GM18870 (cell line): ENCODE measurements around the gene PPFIA4.

ENCODE experiments used
- ATAC-seq: cut with Tn5 transposase; IDR thresholded peaks from one replicate; pipeline ENCODE4 v1.9.1; 2021; ENCODE audit warnings: moderate library complexity; ENCODE audit not compliant: unreplicated experiment

The PPFIA4 gene

DNA sequence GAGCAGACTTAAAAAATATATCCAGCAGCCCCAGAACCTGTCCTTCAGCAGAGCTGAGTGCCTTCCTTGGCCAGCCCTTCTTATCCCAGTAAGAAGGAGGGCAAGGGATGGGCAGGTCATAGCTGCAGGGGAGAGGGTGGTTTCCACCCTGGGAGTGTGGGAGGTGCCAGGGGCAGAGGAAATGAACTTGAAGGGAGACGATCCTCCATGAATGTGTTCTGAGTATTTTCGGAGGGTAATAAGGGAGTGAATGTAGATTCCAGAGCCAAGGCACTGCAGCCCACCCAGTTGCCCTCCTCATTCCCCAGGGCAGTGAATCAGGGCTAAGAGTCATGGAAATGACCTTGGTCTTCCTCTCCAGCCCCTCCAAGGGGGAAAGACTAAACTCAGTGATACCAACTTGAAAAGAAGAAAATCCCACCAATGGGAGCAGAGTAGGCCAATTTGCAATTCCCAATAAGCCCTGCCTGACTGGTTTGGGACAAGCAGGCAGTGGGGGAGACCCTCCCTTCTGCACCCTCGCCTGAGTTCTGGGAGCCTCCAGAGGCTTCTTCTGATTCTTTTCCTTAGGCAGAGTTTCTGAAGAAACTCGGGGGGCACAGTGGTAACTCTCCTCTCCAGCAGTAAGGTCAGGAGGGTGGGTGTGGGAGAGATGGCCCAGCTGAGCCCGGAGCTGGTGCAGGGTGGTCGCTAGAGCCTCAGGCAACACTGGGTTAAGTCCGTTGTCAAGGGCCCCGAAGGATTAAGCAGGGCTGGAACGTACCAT lies 55.4 kb downstream of the PPFIA4 start:
- ATAC-seq: no peak

- ATAC-seq: no peak
Observed at GRCh38 chr1:203082231-203082505, 55.9 kb downstream of the PPFIA4 start.

GRCh38 chr1:203082571-203083462 lies 56.5 kb downstream of the PPFIA4 start:
- no peak for ATAC-seq

GRCh38 chr1:203083463-203083921 lies 57.2 kb downstream of the PPFIA4 start:
- no peak for ATAC-seq

DNA sequence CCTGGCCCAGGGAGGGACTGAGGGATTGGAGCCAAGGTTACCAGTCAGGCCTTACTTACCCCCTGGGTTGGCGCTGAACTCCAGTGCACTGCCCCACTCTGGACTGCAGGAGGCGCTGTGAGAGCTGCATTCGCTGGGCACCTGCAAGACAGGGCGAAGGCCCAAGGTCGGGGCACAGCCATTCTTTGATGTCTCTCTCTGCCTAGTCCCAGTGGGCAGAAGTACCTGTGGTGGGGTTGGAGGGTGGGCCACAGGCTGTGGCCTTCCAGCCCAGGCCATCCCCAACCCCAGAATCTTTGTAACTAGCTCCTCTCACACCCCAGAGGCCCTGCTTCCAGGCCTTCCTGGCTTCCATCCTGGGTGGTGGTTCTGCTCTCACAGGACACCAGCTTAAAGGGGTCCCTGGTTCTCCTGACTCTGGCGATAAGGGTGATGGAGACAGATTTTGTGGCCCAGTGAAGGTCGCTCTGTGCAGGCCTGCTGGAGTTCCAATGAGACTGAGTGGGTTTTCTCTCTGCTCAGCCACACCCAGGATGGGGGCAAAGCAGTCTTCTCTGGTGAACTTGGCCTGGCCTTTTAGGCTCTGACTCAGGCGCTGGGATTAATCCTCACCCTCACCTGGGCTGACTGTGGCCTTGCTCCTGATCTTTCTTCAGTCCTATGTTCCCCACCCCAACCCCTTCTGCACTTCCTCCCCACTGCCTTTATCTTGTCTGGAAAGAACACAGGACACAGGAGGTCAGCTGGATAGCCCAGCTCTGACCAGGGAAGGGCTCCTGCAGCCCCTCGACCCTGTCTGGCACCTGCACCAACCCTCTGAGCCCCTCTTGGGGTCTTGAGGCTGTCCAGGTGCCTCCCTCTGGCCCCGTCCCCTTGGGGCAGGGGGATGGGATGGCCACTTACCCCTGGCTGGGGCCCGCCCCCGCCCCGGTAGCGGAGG lies 58.6 kb downstream of the PPFIA4 start:
- ATAC-seq: no peak

GRCh38 chr1:203085528-203086406 lies 59.5 kb downstream of the PPFIA4 start, which contains the start of gene MYOG:
TSS of gene MYOG (minus strand) at chr1:203086012. CDS start at chr1:203085961, 51 bp downstream.
- ATAC-seq: no peak

- ATAC-seq: no peak
Observed at GRCh38 chr1:203086992-203087763, 60.9 kb downstream of the PPFIA4 start.

DNA sequence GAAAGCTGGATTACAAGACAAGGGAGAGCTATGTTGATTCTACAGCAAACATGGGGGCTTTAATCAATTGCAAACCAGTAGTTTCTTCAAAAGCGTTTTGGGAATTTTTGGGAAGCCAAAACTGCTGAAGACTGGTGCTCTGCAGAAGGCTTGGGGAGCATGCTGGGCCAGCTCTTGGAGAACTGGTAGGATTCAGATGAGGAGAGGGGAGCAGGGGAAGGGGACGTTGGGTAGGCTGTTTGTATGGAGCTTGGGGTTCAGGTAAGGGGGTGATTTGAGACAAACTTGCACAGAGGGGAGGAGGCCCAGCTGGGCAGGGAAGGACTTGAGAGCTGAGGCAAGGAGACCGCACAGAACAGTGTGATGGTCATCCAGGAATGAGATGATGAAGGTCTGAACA lies 62.1 kb downstream of the PPFIA4 start:
- no peak for ATAC-seq

GRCh38 chr1:203089001-203089650 lies 62.8 kb downstream of the PPFIA4 start:
- no peak for ATAC-seq

DNA sequence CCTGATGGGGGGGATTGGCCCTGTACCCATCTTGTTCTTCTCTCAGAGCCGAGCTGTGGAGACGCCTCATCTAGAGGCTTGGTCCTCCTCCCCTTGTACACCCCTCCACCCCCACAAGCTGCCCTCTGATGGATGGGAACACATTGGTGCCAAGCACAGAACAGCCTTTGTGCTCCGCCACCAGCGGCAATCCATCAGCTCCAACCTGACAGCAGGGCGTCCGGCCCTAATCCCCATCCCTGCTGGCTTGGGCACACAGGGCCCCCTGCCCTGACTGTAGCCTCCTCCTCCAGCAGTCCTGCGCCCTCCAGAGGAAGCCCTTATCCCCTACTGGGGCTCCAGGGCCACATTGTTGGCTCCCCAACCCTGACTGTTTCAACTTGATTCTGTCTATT lies 63.4 kb downstream of the PPFIA4 start:
- no peak for ATAC-seq

DNA sequence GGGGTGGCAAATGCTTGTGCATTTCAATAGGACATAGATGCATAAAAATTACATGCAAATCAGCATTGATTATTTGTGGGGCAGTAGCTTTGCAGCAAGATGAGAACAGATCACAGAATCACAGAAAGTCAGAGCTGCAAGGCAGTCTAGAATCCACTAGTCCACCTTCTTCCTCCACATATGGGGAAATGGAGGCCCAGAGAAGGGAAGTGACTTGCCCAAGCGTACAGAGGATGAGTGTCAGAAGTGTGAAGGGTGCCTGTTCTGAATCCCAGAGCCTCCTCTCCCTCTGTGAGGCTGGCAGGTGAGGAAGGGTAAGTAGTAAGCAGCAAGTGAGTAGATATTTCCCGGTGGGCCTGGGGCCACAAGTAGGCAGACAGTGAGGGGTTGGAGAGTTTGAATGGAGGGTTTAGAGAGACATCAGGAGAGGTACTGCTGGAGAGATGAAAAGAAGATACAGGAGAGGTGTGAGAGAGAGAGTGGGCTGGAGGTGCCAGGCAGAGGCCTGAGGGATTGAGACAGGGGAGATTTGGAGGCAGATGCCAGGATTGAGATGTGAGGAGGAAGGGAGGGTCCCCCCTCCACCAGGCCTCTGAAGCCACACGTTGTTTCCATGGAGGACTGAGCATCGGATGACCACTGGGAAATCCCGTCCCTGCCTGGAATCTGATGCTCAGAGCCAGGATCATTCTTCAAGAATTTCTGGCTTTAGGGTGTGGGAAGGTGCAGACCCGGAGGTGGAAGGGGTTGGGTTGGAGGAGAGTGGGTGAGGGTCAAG lies 64.3 kb downstream of the PPFIA4 start:
- ATAC-seq: no peak

GRCh38 chr1:203091199-203091477 lies 64.8 kb downstream of the PPFIA4 start:
- no peak for ATAC-seq

DNA sequence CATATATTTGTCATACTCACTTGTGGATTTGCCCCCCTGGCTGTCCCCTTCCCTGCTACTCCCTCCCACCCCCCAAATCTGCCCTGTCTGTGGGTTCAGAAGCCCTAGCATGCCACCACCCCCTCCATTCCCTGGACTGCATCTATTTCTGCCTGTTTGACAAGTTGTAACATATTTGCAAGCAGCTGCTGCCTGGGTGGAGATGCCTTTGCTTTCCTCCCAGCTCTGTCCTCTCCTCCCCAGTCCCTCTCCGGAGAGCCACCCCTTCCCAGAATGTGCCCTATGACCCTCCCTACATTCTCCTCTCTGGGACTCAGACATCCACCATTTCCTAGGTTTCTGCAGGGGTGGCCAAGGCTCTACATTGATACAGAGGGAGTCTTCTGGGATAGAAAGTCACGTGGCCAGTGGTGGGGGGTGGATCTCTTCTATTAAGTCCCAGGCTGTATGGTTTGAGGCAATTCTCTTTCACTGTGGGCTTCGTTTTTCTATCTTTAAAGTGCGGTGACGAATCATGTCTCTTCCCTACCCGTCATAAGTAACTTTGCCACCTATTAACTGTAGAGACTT lies 65.6 kb downstream of the PPFIA4 start:
- ATAC-seq: no peak

DNA sequence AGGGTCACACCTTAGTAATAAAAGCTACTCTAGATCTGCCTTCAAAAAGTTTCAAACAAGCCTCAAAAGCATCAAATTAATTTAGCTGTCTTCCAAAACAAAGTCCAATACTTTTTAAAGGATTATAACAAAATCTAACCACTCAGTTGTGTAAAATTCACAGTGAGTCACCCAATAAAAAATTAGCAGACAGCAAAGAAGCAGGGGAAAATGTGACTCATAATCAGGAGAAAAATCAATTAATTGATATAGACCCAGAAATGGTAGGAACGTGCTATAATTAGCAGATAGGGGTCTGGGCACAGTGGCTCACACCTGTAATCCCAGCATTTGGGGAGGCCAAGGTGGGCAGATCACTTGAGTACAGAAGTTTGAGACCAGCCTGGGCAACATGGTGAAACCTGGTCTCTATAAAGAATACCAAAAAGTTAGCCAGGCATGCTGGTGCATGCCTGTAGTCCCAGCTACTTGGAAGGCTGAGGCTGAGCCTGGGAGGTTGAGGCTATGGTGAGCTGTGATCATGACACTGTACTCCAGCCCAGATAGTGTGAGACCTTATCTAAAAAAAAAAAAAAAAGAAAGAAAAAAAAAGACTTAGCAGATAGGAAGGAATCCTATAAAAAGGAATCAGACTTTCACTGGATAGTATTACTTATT lies 67.6 kb downstream of the PPFIA4 start:
- no peak for ATAC-seq

DNA sequence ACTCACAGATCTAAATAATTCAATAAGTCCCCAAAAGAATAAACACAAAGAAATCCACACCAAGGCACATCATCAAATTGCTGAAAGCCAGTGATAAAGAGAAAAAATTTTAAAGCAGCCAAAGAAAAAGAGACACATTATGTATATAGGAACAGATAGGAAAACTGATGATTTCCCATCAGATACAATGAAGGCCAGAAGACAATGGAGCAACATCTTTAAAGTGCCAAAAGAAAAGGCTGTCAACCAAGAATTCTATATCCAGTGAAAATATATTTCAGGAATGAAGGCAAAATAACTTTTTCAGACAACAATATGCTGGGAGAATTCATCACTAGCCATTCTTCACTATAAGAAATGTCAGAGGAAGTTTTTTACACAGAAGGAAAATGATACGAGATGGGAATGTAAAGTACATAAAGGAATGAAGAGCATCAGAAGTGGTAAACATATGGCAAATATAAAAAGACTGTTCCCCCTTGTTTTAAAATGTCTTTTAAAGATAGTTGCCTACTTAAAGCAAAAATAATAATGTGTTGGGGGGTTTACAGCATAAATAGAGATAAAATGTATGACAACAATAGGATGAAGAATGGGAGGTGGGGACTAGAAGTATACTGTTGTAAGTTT lies 68.9 kb downstream of the PPFIA4 start:
- no peak for ATAC-seq

DNA sequence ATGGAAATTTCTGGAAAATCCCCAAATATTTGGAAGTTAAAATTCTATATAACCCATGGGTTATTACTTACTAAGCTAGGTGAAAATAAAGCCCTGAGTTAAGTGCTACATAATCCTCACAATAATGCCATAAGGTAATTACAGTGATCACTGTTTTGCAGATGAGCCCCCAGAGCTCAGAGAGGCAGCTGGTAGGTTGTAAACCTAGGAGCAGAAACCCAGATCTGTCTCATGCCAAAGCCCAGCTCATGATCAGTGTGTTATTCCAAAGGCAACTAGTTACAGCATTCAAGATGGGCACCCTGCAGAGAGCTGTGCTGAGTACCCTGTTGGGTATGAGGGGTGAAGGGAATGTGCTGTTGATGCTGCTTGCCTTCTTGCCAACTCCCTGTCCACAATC lies 70.3 kb downstream of the PPFIA4 start:
- no peak for ATAC-seq

DNA sequence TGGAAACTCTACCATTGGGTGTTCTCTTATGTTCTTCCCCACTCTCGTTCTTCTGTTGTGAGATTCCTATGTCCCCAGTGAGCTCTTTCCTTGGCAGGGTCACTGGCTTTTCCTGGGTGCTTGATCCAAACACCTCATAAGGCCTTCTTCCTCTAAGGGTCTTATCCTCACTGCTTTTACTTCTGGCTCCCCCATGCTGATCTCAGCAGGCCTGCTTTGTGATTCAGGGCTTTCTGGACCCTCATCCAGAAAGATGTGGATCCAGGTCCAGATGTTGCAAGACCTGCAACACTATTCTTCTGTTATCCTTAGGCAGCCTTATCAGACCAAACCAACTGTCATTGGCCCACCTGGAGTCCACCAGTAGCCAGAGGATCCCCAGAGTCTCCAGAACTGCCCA lies 70.7 kb downstream of the PPFIA4 start:
- ATAC-seq: no peak
